SJCRH30 (cell line): ENCODE results near the gene PSMG3. TPM values are rescaled to one million over a fixed set of nuclear protein-coding genes. Genes with fewer than 3 reads are reported as not detected.

Source experiments
- DNase-seq, 2 experiments: peaks; one replicate each; pipeline ENCODE4 v3.0.0-alpha.2; 2015 to 2020
- H3K27ac ChIP-seq: fragments of 250-450 bp; sonication (Bioruptor Pico); 2 replicates; pipeline ENCODE4 v1.5.1; 2020; ENCODE audit warnings: mild to moderate bottlenecking, moderate library complexity
- H3K27me3 ChIP-seq: fragments of 250-450 bp; sonication (Bioruptor Pico); 2 replicates; pipeline ENCODE4 v1.5.1; 2020; ENCODE audit warnings: mild to moderate bottlenecking, moderate library complexity
- H3K36me3 ChIP-seq: fragments of 250-450 bp; sonication (Bioruptor Pico); 2 replicates; pipeline ENCODE4 v1.5.1; 2020; ENCODE audit warnings: mild to moderate bottlenecking, moderate library complexity
- H3K4me1 ChIP-seq: fragments of 250-450 bp; sonication (Bioruptor Pico); 2 replicates; pipeline ENCODE4 v1.5.1; 2020; ENCODE audit warnings: mild to moderate bottlenecking, moderate library complexity
- H3K4me3 ChIP-seq: fragments of 250-450 bp; sonication (Bioruptor Pico); 2 replicates; pipeline ENCODE4 v1.5.1; 2020; ENCODE audit warnings: mild to moderate bottlenecking, moderate library complexity
- H3K9me3 ChIP-seq: fragments of 250-450 bp; sonication (Bioruptor Pico); replicated peaks from 2 replicates; pipeline ENCODE4 v1.5.1; 2020; ENCODE audit warnings: mild to moderate bottlenecking, moderate library complexity
- total RNA-seq: library from RNA; depleted of rRNA; stranded (reverse); fragments of >200 nt; shearing (Covaris generic); gene quantifications from 2 replicates; pipeline ENCODE4 v1.2.3, GENCODE V29; 2014

Gene PSMG3
- total RNA-seq, 1 experiment from 2014 or later, result 22.5 TPM

- Histone ChIP-seq H3K27ac (no peak overlapping the region), H3K27me3 (no peaks in the 10 kb centered on the region), H3K4me1 (no peaks in the 10 kb centered on the region), H3K4me3 (no peak overlapping the region), H3K9me3 (no peaks in the 10 kb centered on the region), H3K36me3 (no peaks in the 10 kb centered on the region)
- DNase-seq, result no peak
Measured at GRCh38 chr7:1601956-1602355, 32.1 kb upstream of the PSMG3 start.

GRCh38 chr7:1599640-1600395, 30.0 kb upstream of the PSMG3 start:
- no peaks in the 10 kb centered on the region for H3K27me3 ChIP-seq
- no peaks in the 10 kb centered on the region for H3K36me3 ChIP-seq

DNA sequence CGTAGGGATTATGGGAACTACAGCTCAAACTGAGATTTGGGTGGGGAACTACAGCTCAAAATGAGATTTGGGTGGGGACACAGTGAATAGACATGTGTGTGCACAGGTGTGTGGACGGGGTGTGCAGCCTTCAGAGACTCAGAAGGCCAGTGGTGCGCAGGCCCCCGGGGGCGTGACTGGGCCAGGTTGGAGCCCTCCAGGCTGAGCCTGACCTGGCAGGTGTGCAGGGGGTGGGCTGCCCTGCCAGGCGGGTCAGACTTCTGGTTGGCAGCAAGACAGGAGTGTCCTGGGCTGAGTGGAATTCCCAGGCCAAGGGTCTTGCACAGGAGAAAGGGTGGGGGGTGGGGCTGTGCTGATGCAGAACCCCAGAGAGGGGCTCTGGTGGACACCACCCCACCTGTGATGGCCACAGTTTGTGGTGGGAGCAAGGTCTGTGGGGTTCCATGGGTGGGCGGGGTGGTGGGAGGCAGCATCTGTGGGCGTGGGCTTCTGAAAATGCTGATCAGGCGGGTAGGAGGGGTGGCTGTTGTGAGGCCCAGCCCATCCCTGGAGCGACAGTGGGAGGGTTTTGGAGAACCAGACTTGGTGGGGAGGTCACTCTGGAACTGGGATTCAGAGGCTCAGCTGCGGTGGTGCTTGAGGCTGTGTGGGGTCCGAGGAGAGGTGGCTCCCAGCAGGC, 29.3 kb upstream of the PSMG3 start:
- H3K27ac ChIP-seq, result no peak overlapping the region
- H3K27me3 ChIP-seq, result no peaks in the 10 kb centered on the region
- no peaks in the 10 kb centered on the region for H3K4me1 ChIP-seq
- no peak for DNase-seq
- no peak overlapping the region for H3K4me3 ChIP-seq
- H3K36me3 ChIP-seq, result no peaks in the 10 kb centered on the region
- H3K9me3 ChIP-seq, result no peaks in the 10 kb centered on the region

More at GRCh38 chr7:1599640-1600395, 30.0 kb upstream of the PSMG3 start:
- H3K4me3 ChIP-seq, result no peak overlapping the region
- no peaks in the 10 kb centered on the region for H3K4me1 ChIP-seq
- H3K9me3 ChIP-seq, result no peaks in the 10 kb centered on the region
- DNase-seq, result no peak
- H3K27ac ChIP-seq, result no peak overlapping the region

DNA sequence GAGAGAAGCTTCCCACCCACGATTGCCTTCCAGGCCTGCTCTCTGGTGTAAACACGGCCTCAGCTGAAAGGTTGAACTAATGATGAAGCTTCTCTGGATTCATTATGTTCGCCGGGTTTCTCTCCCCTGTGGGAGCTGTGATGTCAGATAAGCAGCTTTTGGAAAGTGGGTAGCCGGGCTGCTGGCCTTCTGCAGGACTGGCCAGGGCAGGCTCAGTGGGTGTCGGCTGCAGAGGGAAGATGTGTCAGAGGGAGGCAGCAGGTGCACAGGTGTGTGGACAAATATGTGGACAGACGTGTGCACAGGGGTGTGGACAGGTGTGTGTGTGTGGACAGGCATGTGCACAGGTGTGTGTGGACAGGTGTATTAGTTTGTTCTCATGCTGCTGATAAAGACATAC, 28.5 kb upstream of the PSMG3 start:
- H3K4me1 ChIP-seq, result no peaks in the 10 kb centered on the region
- no peak overlapping the region for H3K27ac ChIP-seq
- no peak for DNase-seq
- H3K4me3 ChIP-seq, result no peak overlapping the region
- H3K27me3 ChIP-seq, result no peaks in the 10 kb centered on the region
- H3K36me3 ChIP-seq, result no peaks in the 10 kb centered on the region
- H3K9me3 ChIP-seq, result no peaks in the 10 kb centered on the region

GRCh38 chr7:1597791-1598190, 28.0 kb upstream of the PSMG3 start:
- Histone ChIP-seq H3K36me3 (no peaks in the 10 kb centered on the region), H3K27ac (no peak overlapping the region), H3K27me3 (no peaks in the 10 kb centered on the region), H3K4me3 (no peak overlapping the region), H3K4me1 (no peaks in the 10 kb centered on the region), H3K9me3 (no peaks in the 10 kb centered on the region)
- no peak for DNase-seq

- Histone ChIP-seq H3K9me3 (no peaks in the 10 kb centered on the region), H3K27me3 (no peaks in the 10 kb centered on the region), H3K4me1 (no peaks in the 10 kb centered on the region)
Measured at GRCh38 chr7:1597066-1597760, 27.4 kb upstream of the PSMG3 start.

GRCh38 chr7:1596181-1597043, 26.6 kb upstream of the PSMG3 start:
- no peak for DNase-seq
- Histone ChIP-seq H3K9me3 (no peaks in the 10 kb centered on the region), H3K27me3 (0 out of 2 replicates have a peak, but pooled peaks cover 3% of the 10 kb centered on the region), H3K36me3 (no peaks in the 10 kb centered on the region), H3K4me1 (no peaks in the 10 kb centered on the region), H3K4me3 (no peak overlapping the region), H3K27ac (no peak overlapping the region)

More at GRCh38 chr7:1597066-1597760, 27.4 kb upstream of the PSMG3 start:
- Histone ChIP-seq H3K27ac (no peak overlapping the region), H3K36me3 (no peaks in the 10 kb centered on the region), H3K4me3 (no peak overlapping the region)
- no peak for DNase-seq

GRCh38 chr7:1595636-1596035, 25.8 kb upstream of the PSMG3 start:
- 0 out of 2 replicates have a peak, but pooled peaks cover 3% of the 10 kb centered on the region for H3K27me3 ChIP-seq
- H3K4me3 ChIP-seq, result no peak overlapping the region

GRCh38 chr7:1595027-1595426, 25.2 kb upstream of the PSMG3 start:
- no peak overlapping the region for H3K4me3 ChIP-seq
- H3K27ac ChIP-seq, result no peak overlapping the region
- no peaks in the 10 kb centered on the region for H3K36me3 ChIP-seq
- H3K27me3 ChIP-seq, result 0 out of 2 replicates have a peak, but pooled peaks cover 3% of the 10 kb centered on the region
- DNase-seq, result no peak
- H3K4me1 ChIP-seq, result no peaks in the 10 kb centered on the region
- H3K9me3 ChIP-seq, result no peaks in the 10 kb centered on the region

More at GRCh38 chr7:1595636-1596035, 25.8 kb upstream of the PSMG3 start:
- Histone ChIP-seq H3K9me3 (no peaks in the 10 kb centered on the region), H3K27ac (no peak overlapping the region), H3K36me3 (no peaks in the 10 kb centered on the region), H3K4me1 (no peaks in the 10 kb centered on the region)
- no peak for DNase-seq

GRCh38 chr7:1593904-1594421, 24.1 kb upstream of the PSMG3 start:
- H3K9me3 ChIP-seq, result no peaks in the 10 kb centered on the region
- H3K4me3 ChIP-seq, result no peak overlapping the region
- H3K27me3 ChIP-seq, result 0 out of 2 replicates have a peak, but pooled peaks cover 3% of the 10 kb centered on the region
- no peaks in the 10 kb centered on the region for H3K36me3 ChIP-seq
- H3K27ac ChIP-seq, result no peak overlapping the region
- DNase-seq, result no peak
- no peaks in the 10 kb centered on the region for H3K4me1 ChIP-seq

GRCh38 chr7:1593091-1593866, 23.4 kb upstream of the PSMG3 start:
- H3K9me3 ChIP-seq, result no peaks in the 10 kb centered on the region
- no peak overlapping the region for H3K27ac ChIP-seq
- no peaks in the 10 kb centered on the region for H3K36me3 ChIP-seq
- H3K4me3 ChIP-seq, result no peak overlapping the region
- no peak for DNase-seq
- H3K4me1 ChIP-seq, result no peaks in the 10 kb centered on the region
- H3K27me3 ChIP-seq, result 0 out of 2 replicates have a peak, but pooled peaks cover 3% of the 10 kb centered on the region

- Histone ChIP-seq H3K4me1 (no peaks in the 10 kb centered on the region), H3K36me3 (no peaks in the 10 kb centered on the region), H3K27me3 (0 out of 2 replicates have a peak, but pooled peaks cover 3% of the 10 kb centered on the region), H3K27ac (no peak overlapping the region), H3K4me3 (no peak overlapping the region), H3K9me3 (no peaks in the 10 kb centered on the region)
- DNase-seq, result no peak
Measured at GRCh38 chr7:1592299-1592871, 22.6 kb upstream of the PSMG3 start.

GRCh38 chr7:1591876-1592275, 22.0 kb upstream of the PSMG3 start:
- no peak overlapping the region for H3K27ac ChIP-seq
- 0 out of 2 replicates have a peak, but pooled peaks cover 3% of the 10 kb centered on the region for H3K27me3 ChIP-seq
- no peak for DNase-seq

More at GRCh38 chr7:1591876-1592275, 22.0 kb upstream of the PSMG3 start:
- no peaks in the 10 kb centered on the region for H3K36me3 ChIP-seq
- H3K4me1 ChIP-seq, result no peaks in the 10 kb centered on the region
- H3K9me3 ChIP-seq, result no peaks in the 10 kb centered on the region
- H3K4me3 ChIP-seq, result no peak overlapping the region
